GM19467 (cell line): Measurements from ENCODE around the gene GOLGA8N.
A peak's percentile ranks its signal among the peaks of the same experiment; 100 is the strongest.

Experiments
- ATAC-seq: cut with Tn5 transposase; IDR thresholded peaks from one replicate; pipeline ENCODE4 v1.9.1; 2021; ENCODE audit warnings: mild to moderate bottlenecking, moderate library complexity; ENCODE audit not compliant: unreplicated experiment

Gene GOLGA8N

DNA sequence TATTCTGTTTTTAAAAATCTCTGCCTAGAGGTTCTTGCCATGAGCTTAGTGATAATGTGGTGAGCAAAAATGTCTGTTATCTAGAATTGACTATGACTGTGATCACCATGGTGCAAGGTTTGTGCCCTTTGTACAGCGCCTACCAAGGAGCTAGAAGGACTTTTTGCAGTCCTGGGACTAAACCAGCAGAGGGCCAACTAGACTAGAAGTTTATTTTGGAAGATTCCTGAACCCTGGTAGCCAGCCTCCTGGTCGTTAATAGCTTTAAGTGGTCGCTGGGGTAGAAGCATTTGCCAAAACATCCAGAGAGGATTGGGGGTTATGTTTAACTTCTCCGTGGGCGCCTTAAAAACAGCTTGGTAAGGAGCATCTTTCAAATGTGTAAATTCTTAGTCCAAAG lies 56.1 kb downstream of the GOLGA8N start:
- no peak for ATAC-seq

DNA sequence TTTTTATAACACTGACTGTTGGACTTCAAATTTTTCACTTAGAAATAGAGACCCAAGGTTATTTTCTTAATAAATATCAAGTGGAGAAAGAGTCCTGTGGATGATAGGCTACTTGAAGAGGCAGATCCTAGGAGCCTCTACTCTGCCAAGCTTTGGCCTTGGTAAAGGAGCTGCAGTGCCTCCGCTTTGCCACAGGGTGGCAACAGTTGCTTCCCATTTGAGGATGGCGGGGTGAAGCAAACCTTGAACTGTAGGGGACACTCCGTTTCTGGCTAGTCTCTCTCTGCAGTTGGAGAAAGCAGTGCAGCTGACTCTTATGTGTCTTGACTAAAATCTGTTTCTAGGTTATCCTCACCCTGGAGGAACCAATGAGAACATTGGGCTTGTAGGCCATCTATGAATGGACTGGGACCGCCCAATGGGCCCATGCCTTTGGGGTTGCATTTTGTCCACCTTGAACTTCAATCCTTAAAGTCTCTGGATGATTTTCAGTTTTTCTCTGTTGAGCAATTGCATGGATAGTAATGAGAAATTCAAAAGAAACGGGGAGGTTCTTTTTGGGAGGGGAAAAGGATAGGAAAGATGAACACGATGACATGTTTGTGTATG lies 58.1 kb downstream of the GOLGA8N start:
- peak; percentile 76 for ATAC-seq

DNA sequence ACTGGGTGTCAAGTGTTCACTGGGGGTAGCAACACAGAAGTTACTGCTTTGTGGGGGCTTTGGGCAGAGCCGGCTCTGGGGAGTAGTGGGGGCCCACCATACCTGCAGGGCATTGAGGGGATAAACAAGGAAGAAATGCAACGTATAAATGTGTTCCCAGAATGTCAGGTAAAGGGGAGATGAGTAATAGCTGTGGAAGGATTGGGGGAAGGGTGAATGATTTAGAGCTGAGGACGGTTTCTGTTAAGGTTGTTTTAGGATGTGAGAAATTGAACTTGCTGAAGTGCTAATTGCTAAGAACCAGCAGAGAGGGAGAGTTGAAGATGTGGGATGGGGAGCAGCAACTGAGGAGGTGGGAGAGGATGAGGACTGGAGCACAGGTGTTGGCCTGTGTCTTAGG lies 58.9 kb downstream of the GOLGA8N start:
- no peak for ATAC-seq

DNA sequence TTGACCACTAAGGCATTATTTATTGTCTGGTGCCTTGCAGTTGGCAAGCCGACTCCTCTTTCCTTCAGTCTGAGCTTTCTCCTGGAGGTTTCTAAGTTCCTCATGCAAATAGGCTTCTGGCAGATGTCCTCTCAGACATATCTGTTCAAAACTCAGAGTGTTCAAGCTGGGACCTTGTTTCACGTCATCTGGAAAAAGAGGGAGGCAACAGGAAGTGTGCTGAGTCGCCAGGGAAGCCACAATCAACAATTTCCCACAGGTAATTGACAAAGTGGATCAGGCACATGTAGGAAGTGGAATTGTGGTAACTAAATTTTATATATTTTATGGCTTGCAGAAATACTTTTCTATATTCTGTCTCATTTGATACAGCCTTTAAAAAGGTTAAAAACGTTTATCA lies 62.8 kb downstream of the GOLGA8N start:
- no peak for ATAC-seq

DNA sequence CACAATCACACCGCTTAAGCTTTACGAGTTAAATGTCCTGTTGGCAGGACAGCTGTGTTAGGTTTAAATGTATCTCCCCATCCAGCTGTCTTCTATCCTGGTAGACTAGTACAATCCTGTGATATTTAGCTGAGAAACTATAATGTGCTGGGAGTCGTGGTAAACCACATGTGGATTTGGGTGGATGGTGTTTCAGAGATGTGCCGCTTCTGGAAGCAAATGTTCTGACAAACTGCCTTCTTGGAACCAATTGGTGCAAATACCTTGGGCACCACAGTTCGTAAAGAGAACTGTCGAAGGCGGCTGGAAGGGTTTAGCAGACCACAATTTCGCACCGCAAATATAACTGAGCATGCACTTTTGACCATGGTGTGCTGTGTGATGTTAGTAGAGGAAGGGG lies 63.2 kb downstream of the GOLGA8N start:
- ATAC-seq = no peak
